Activated T-helper 9 cell treated with anti-CD3 and anti-CD28 coated beads, Interleukin-2, amount 50 U/mL, for 16 hours (primary cell): ENCODE results near the gene AGPAT1.
"Not testable (repeated sequence)": the region's sequence is repeated elsewhere in the genome, so short reads cannot be mapped to it uniquely, and the experiment has no call there.

ENCODE experiments used
- DNase-seq: peaks from one replicate; pipeline ENCODE4 v3.0.0-alpha.2; 2020; ENCODE audit warnings: low read depth

The AGPAT1 gene

GRCh38 chr6:32175711-32176475 is at the start of gene AGPAT1:
Gene AGPAT1 (minus strand): TSS chr6:32176084. CDS start chr6:32171496, 4,588 bp downstream.
- DNase-seq: peak; percentile 93

GRCh38 chr6:32224696-32225095 is 48.8 kb upstream of the AGPAT1 start:
- no peak for DNase-seq

GRCh38 chr6:32223258-32224235 is 47.7 kb upstream of the AGPAT1 start, which contains the start of gene NOTCH4:
Gene NOTCH4 (minus strand): TSS chr6:32224067. CDS start chr6:32223928, 139 bp downstream.
- no peak for DNase-seq

- DNase-seq: no peak
These were observed 46.7 kb upstream of the AGPAT1 start for GRCh38 chr6:32222333-32223230.

GRCh38 chr6:32220021-32220420 is 44.1 kb upstream of the AGPAT1 start:
- no peak for DNase-seq

- no peak for DNase-seq
These were observed 42.3 kb upstream of the AGPAT1 start for GRCh38 chr6:32218167-32218566.

- DNase-seq: no peak
These were observed 41.1 kb upstream of the AGPAT1 start for GRCh38 chr6:32216998-32217397.

GRCh38 chr6:32216285-32216684 is 40.4 kb upstream of the AGPAT1 start:
- DNase-seq: no peak

GRCh38 chr6:32215617-32216016 is 39.7 kb upstream of the AGPAT1 start:
- no peak for DNase-seq

- DNase-seq: no peak
These were observed 38.2 kb upstream of the AGPAT1 start for GRCh38 chr6:32214126-32214525.

- no peak for DNase-seq
These were observed 37.8 kb upstream of the AGPAT1 start for GRCh38 chr6:32213649-32214048.

GRCh38 chr6:32212076-32212760 is 36.3 kb upstream of the AGPAT1 start:
- no peak for DNase-seq

GRCh38 chr6:32211432-32211831 is 35.5 kb upstream of the AGPAT1 start:
- DNase-seq: not testable (repeated sequence)

GRCh38 chr6:32210191-32210601 is 34.3 kb upstream of the AGPAT1 start:
- no peak for DNase-seq

GRCh38 chr6:32208996-32209395 is 33.1 kb upstream of the AGPAT1 start:
- DNase-seq: no peak

- no peak for DNase-seq
These were observed 28.4 kb upstream of the AGPAT1 start for GRCh38 chr6:32204268-32204715.

GRCh38 chr6:32203426-32204267 is 27.8 kb upstream of the AGPAT1 start:
- no peak for DNase-seq

GRCh38 chr6:32202186-32202585 is 26.3 kb upstream of the AGPAT1 start:
- no peak for DNase-seq

- DNase-seq: no peak
These were observed 25.0 kb upstream of the AGPAT1 start for GRCh38 chr6:32200711-32201475.
